ENCODE measurements around the gene COMMD1. TPM values are rescaled to one million over a fixed set of nuclear protein-coding genes. Genes with fewer than 3 reads are reported as not detected.
"Not testable (repeated sequence)": the region's sequence is repeated elsewhere in the genome, so short reads cannot be mapped to it uniquely, and the experiment has no call there.

The COMMD1 gene
- total and polyA plus RNA-seq, 9 donors = 48.6 to 76.8 (median 62.0) TPM

DNA sequence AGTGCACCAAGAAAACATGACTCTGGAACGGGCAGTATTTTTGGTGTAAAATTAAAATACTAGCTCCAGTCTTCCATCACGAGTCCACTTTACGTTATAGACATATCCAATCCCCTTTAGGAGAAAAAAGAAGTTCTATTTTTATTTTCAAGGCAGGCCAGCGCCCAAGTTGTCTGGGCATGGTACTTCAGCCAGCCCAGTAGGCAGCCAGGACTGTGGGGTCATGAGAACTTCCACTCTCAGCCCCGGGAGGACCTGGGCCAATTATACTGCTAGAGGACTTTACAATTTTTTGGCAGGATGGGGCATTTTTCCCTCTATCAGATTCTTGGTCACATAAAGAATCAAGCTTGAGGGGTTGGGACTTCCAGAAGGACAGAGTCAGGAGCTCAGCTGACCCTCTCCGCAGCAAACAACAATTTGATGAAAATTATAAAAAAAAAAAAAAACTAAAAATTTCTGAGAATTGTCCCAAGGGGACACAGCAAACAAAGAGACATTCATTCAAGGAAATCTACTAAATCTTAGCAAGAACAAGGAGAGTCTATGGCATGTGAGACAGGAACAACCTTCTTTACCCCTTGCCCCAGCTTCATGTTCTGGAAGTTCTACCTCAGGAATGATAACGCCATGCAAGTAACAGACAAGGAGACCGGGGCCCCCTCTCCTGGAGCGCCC is 253.1 kb downstream of the COMMD1 start:
- Histone ChIP-seq H3K27ac (ENCODE audit: low read length) (no peak overlapping the region), H3K36me3 (ENCODE audit: control insufficient read depth, insufficient read depth, low read length) (no peaks in the 10 kb centered on the region), H3K27me3 (ENCODE audit: control insufficient read depth, insufficient read depth, low read length) (no peaks in the 10 kb centered on the region), H3K4me1 (ENCODE audit: control insufficient read depth, insufficient read depth, low read length) (no peaks in the 10 kb centered on the region), H3K9me3 (replicated peaks; ENCODE audit: control insufficient read depth, low read depth, low read length) (peaks cover 8% of the 10 kb centered on the region), H3K4me3 (ENCODE audit: low read length) (no peak overlapping the region)
- WGBS (ENCODE audit: insufficient coverage) = 90% methylated on average over 4 of the region's 9 CpGs
- DNase-seq = no peak

DNA sequence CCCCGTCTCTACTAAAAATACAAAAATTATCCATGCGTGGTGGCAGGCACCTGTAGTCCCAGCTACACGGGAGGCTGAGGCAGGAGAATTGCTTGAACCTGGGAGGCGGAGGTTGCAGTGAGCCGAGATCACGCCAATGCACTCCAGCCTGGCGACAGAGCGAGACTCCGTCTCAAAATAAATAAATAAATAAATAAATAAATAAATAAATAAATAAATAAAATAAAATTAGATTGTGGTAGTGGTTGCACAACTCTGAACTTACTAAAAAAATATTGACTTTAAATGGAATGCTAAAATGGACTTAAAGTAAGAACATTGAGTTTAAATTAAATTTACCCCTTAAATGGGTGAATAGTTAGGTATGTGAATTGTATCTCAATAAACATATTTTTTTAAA is 255.2 kb downstream of the COMMD1 start:
- not testable (repeated sequence) for H3K4me3 ChIP-seq (ENCODE audit: low read length); DNase-seq; H3K4me1 ChIP-seq (ENCODE audit: control insufficient read depth, insufficient read depth, low read length); H3K9me3 ChIP-seq (replicated peaks; ENCODE audit: control insufficient read depth, low read depth, low read length); H3K27ac ChIP-seq (ENCODE audit: low read length); H3K27me3 ChIP-seq (ENCODE audit: control insufficient read depth, insufficient read depth, low read length); H3K36me3 ChIP-seq (ENCODE audit: control insufficient read depth, insufficient read depth, low read length)
- WGBS (ENCODE audit: insufficient coverage) = no CpG with 5 or more reads among the region's 9 CpGs

DNA sequence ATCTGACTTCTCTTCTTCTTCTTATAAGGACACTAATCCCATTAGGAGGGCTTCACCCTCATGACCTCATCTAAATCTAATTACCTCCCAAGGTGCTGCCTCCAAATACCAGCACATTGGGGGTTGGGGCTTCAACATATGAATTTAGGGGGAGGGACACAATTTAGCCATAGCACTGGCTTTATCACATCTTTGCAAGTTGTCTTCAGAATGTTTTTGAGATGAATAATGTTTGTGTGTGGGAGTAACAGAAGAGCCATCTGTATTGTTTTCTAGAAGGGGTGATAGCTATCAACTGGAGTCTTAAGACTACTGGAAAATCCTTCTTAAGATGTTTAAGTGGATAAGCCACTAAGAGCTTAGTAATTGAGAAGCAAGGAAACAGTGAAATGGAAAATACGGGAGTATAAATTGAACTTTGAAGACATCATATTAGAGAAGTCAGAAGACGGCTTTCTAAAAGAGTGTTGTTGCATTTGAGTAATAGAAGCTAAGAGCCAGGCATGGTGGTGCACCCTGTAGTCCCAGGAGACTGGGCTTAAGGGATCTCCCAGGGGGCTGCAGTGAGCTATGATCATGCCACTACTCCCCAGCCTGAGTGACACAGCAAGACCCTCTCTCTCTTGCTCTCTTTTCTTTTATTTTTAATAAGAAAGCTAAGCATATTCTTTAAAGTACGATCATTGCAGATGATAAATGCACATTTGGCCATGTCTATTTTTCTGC is 257.8 kb downstream of the COMMD1 start:
- Histone ChIP-seq H3K27me3 (ENCODE audit: control insufficient read depth, insufficient read depth, low read length) (no peaks in the 10 kb centered on the region), H3K36me3 (ENCODE audit: control insufficient read depth, insufficient read depth, low read length) (no peaks in the 10 kb centered on the region), H3K27ac (ENCODE audit: low read length) (no peak overlapping the region), H3K9me3 (replicated peaks; ENCODE audit: control insufficient read depth, low read depth, low read length) (no peaks in the 10 kb centered on the region), H3K4me1 (ENCODE audit: control insufficient read depth, insufficient read depth, low read length) (no peaks in the 10 kb centered on the region), H3K4me3 (ENCODE audit: low read length) (no peak overlapping the region)
- WGBS (ENCODE audit: insufficient coverage) = 75% methylated on average over 2 of the region's 3 CpGs
- no peak for DNase-seq

DNA sequence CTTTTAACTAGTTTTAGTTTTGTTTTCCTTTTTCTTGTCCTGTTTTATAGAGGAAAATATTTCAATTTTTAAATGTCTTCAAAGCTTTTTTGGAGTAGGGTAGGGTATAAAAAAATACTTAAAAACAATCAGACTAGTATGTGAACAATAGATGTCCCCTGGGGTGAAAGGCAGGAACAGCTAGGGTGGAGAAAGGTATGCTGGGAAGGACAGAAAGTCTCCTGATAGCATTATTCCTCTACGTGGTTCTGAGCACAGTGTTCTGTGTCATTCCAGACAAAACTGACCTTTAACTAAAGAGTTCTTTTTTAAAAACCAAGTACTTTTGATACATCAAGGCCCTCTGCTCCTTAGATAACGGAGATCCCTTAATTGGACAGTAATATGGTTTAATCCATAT is 258.4 kb downstream of the COMMD1 start:
- H3K9me3 ChIP-seq (replicated peaks; ENCODE audit: control insufficient read depth, low read depth, low read length) = no peaks in the 10 kb centered on the region
- H3K27ac ChIP-seq (ENCODE audit: low read length) = no peak overlapping the region
- no peak overlapping the region for H3K4me3 ChIP-seq (ENCODE audit: low read length)
- no peaks in the 10 kb centered on the region for H3K4me1 ChIP-seq (ENCODE audit: control insufficient read depth, insufficient read depth, low read length)
- no peak for DNase-seq
- no peaks in the 10 kb centered on the region for H3K27me3 ChIP-seq (ENCODE audit: control insufficient read depth, insufficient read depth, low read length)
- H3K36me3 ChIP-seq (ENCODE audit: control insufficient read depth, insufficient read depth, low read length) = no peaks in the 10 kb centered on the region
- no CpG with 5 or more reads among the region's 2 CpGs for WGBS (ENCODE audit: insufficient coverage)

DNA sequence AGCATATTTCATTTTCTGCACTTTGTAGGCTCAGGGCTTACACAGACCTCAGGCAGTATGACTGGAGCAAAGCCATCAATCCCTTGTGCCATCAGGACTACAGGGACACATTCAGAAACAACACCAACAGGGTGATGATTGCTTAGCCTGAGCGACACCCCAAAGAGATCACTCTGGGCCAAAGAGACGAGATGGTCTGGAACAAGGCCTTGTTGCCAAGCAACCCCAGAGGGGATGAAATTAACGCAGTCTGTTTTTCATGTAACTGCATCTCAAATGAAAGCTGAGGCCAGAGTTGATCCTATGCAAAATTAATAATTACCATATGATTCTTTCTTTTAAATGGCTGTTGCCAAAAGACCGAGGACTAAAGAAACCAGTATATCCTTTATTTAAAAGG is 270.3 kb downstream of the COMMD1 start:
- no peaks in the 10 kb centered on the region for H3K36me3 ChIP-seq (ENCODE audit: control insufficient read depth, insufficient read depth, low read length)
- no peak overlapping the region for H3K27ac ChIP-seq (ENCODE audit: low read length)
- H3K9me3 ChIP-seq (replicated peaks; ENCODE audit: control insufficient read depth, low read depth, low read length) = no peaks in the 10 kb centered on the region
- WGBS (ENCODE audit: insufficient coverage) = 43% methylated on average over 1 of the region's 4 CpGs
- peak; percentile 58 for DNase-seq
- H3K4me3 ChIP-seq (ENCODE audit: low read length) = no peak overlapping the region
- no peaks in the 10 kb centered on the region for H3K27me3 ChIP-seq (ENCODE audit: control insufficient read depth, insufficient read depth, low read length)
- H3K4me1 ChIP-seq (ENCODE audit: control insufficient read depth, insufficient read depth, low read length) = peaks cover 14% of the 10 kb centered on the region

DNA sequence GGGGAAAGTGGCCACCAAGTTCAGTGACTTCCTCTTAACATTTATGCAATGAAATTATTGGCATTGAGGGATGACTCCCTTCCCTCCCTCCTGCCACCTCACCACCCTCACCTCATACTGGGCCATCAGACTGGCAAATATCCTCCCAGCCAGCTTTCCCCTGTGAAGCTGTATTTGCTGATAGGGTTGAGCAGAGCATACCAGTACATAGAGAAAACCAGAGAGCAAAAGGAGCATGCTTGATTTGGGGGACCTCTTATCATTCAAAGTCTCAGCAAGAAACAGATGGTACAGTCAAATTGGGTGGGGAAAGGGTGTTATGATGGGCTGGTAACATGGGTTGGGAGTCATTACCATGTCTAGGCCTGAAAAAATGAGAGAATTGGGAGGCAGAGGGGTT is 271.3 kb downstream of the COMMD1 start:
- Histone ChIP-seq H3K4me3 (ENCODE audit: low read length) (no peak overlapping the region), H3K9me3 (replicated peaks; ENCODE audit: control insufficient read depth, low read depth, low read length) (no peaks in the 10 kb centered on the region), H3K27me3 (ENCODE audit: control insufficient read depth, insufficient read depth, low read length) (no peaks in the 10 kb centered on the region), H3K36me3 (ENCODE audit: control insufficient read depth, insufficient read depth, low read length) (no peaks in the 10 kb centered on the region), H3K4me1 (ENCODE audit: control insufficient read depth, insufficient read depth, low read length) (peaks cover 14% of the 10 kb centered on the region), H3K27ac (ENCODE audit: low read length) (no peak overlapping the region)
- DNase-seq = no peak

DNA sequence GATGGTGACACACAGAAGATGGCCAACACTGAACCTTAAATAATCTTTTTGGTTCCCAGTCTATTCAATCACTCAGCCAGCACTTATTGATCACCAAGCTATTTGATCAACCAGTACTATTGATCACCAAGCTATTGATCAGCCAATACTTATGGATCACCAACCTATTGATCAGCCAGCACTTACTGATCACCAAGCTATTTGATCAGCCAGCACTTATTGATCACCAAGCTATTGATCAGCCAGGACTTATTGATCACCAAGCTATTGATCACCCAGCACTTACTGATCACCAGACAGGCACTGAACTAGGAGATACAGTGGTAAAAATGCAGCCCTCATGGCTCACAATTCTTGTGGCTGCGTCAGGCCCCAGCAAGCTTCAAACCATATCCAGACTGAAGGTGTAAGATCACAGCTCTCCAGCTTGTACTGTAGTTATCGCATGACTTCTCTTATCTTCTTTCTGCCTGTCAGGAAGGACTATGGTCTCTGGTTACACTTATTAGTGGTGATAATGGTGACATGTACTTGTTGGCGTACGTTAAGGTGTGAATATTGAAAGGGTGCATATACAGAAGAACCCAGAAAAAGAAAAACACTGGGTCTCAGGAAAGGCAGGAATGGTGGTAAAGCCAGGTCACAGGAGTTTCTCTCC is 272.0 kb downstream of the COMMD1 start:
- peaks cover 14% of the 10 kb centered on the region for H3K4me1 ChIP-seq (ENCODE audit: control insufficient read depth, insufficient read depth, low read length)
- H3K9me3 ChIP-seq (replicated peaks; ENCODE audit: control insufficient read depth, low read depth, low read length) = no peaks in the 10 kb centered on the region
- H3K36me3 ChIP-seq (ENCODE audit: control insufficient read depth, insufficient read depth, low read length) = no peaks in the 10 kb centered on the region
- no peaks in the 10 kb centered on the region for H3K27me3 ChIP-seq (ENCODE audit: control insufficient read depth, insufficient read depth, low read length)
- WGBS (ENCODE audit: insufficient coverage) = 81% methylated on average over 3 of the region's 4 CpGs
- no peak overlapping the region for H3K4me3 ChIP-seq (ENCODE audit: low read length)
- DNase-seq = no peak
- H3K27ac ChIP-seq (ENCODE audit: low read length) = no peak overlapping the region

DNA sequence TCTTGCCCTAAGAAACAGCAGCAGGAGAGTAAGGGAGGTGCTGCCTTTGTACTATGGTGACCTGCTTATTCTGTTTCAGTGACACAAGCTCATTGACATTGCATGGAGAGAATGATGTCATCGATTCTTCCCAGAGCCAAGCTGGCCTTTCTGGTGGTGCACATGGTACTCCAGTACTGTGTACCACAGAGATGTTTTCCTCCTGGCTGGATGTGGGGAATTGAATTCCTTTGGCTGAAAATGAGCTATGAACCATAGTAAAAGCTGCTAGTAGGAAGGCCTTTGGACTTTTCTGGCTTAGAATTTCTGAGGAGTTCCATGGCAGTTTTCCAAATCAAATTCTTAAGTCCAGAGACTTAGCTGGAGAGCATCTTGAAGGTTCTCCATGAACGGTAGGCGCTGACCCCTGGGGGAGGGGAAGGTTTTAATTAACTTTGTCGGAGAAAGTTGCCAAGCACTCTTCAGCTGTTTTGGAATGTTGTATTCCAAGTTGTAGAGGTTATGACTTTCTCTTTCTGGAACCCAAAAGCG is 273.3 kb downstream of the COMMD1 start:
- Histone ChIP-seq H3K36me3 (ENCODE audit: control insufficient read depth, insufficient read depth, low read length) (no peaks in the 10 kb centered on the region), H3K27me3 (ENCODE audit: control insufficient read depth, insufficient read depth, low read length) (no peaks in the 10 kb centered on the region), H3K4me3 (ENCODE audit: low read length) (no peak overlapping the region), H3K4me1 (ENCODE audit: control insufficient read depth, insufficient read depth, low read length) (peaks cover 14% of the 10 kb centered on the region), H3K27ac (ENCODE audit: low read length) (peak overlapping the region; percentile 35), H3K9me3 (replicated peaks; ENCODE audit: control insufficient read depth, low read depth, low read length) (no peaks in the 10 kb centered on the region)
- 51% methylated on average over 3 of the region's 5 CpGs for WGBS (ENCODE audit: insufficient coverage)
- peak; percentile 93 for DNase-seq

DNA sequence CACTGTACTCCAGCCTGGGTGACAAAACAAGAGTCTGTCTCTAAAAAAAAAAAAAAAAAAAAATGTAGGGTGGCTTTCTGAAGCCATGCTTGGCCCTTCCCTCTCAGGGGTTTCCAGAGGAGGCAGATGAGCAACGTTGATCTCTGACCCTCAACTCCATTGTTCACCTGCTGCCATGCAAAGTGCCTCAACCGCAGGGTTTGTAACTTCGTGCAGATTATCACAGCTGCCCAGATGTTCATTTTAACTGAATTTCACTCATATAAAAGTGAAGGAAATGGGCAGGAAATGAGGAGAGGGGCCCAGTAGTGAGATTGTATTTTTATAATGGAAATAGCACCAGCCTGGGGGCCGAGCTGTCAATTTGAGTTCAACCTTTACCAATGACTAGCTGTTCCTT is 275.5 kb downstream of the COMMD1 start:
- 56% methylated on average over 1 of the region's 4 CpGs for WGBS (ENCODE audit: insufficient coverage)
- peaks cover 11% of the 10 kb centered on the region for H3K4me1 ChIP-seq (ENCODE audit: control insufficient read depth, insufficient read depth, low read length)
- no peak overlapping the region for H3K27ac ChIP-seq (ENCODE audit: low read length)
- H3K36me3 ChIP-seq (ENCODE audit: control insufficient read depth, insufficient read depth, low read length) = no peaks in the 10 kb centered on the region
- no peaks in the 10 kb centered on the region for H3K9me3 ChIP-seq (replicated peaks; ENCODE audit: control insufficient read depth, low read depth, low read length)
- no peak for DNase-seq
- no peaks in the 10 kb centered on the region for H3K27me3 ChIP-seq (ENCODE audit: control insufficient read depth, insufficient read depth, low read length)
- H3K4me3 ChIP-seq (ENCODE audit: low read length) = no peak overlapping the region

DNA sequence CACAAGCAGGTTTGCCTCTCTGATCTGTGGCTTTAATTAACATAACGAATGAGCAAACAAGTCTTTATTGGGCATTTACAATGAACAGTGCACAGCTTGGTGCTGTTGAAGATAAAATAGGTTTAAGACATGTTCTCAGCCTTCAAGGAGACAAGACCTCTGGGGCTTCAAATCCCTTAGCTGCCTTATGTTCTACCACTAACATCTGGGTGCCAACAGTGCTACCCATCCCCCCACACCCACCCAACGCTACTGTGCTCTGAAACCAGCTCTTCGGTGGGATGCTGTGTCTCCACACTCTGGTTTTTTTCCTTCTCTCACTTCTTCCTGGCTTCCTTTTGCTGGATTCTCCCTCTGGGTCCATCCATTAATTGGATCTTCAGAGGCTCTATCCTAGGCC is 276.4 kb downstream of the COMMD1 start:
- DNase-seq = no peak
- H3K27me3 ChIP-seq (ENCODE audit: control insufficient read depth, insufficient read depth, low read length) = no peaks in the 10 kb centered on the region
- WGBS (ENCODE audit: insufficient coverage) = 46% methylated on average over 2 of the region's 3 CpGs
- peaks cover 11% of the 10 kb centered on the region for H3K4me1 ChIP-seq (ENCODE audit: control insufficient read depth, insufficient read depth, low read length)
- no peak overlapping the region for H3K27ac ChIP-seq (ENCODE audit: low read length)
- no peaks in the 10 kb centered on the region for H3K36me3 ChIP-seq (ENCODE audit: control insufficient read depth, insufficient read depth, low read length)
- no peaks in the 10 kb centered on the region for H3K9me3 ChIP-seq (replicated peaks; ENCODE audit: control insufficient read depth, low read depth, low read length)
- no peak overlapping the region for H3K4me3 ChIP-seq (ENCODE audit: low read length)

Data from muscle of leg (tissue), 11 donors.